ENCODE data around the gene ERRFI1. TPM values are rescaled to one million over a fixed set of nuclear protein-coding genes. Genes with fewer than 3 reads are reported as not detected.

ERRFI1 gene
- total and polyA plus RNA-seq, 2 of the 8 experiments (the other 6 are each of a cell fraction or from before 2014, with no cell fraction given), result 23.4 to 46.1 TPM

DNA sequence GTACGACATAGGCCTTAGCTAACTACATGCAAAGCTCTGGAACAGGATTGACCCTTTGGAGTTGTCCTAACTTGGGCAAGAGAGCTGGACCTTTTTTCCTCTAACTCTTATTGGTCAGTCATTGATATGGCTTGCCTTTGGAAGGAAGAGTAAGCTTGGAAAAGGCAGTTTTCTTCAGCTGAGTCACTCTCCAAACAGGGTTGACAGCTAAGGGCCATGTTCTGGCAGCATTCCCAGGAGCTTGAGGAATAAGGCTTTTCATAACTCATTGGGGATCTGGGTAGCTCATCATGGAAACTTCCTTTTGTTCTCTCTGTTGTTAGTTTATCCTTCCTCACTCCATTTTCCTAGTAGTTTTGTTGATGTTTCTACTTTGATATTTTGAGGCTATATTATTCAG is 14.5 kb upstream of the ERRFI1 start:
- H3K27me3 ChIP-seq (replicated peaks in 1 of 4; ENCODE audit: control insufficient read depth in 3 of 4, extremely low read depth in 1 of 4, insufficient read depth in 3 of 4, low read length in 3 of 4), result no peaks in the 10 kb centered on the region
- no peak overlapping the region for H2BK15ac ChIP-seq (ENCODE audit: low read length)
- H2BK12ac ChIP-seq (ENCODE audit: low read depth, low read length), result no peak overlapping the region
- H4K8ac ChIP-seq (ENCODE audit: extremely low read depth, insufficient read depth, low read length), result no peak overlapping the region
- no peak overlapping the region for H2AFZ ChIP-seq (ENCODE audit: low read length)
- no peaks in the 10 kb centered on the region for H3K79me1 ChIP-seq (ENCODE audit: low read depth, low read length)
- no peak overlapping the region for H4K5ac ChIP-seq (ENCODE audit: insufficient read length, low read depth, low read length)
- no peak overlapping the region for H2AK5ac ChIP-seq (ENCODE audit: low read depth, low read length)
- TF ChIP-seq, protein P1, sequence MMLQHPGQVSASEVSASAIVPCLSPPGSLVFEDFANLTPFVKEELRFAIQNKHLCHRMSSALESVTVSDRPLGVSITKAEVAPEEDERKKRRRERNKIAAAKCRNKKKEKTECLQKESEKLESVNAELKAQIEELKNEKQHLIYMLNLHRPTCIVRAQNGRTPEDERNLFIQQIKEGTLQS (IDR thresholded peaks at IDR 0.05; ENCODE audit: insufficient read depth, low read depth, low read length), result no peak
- TF ChIP-seq CEBPB (IDR thresholded peaks at IDR 0.05; ENCODE audit: low read depth, low read length) (no peak), SP2 (IDR thresholded peaks at IDR 0.05; ENCODE audit: low read length) (no peak), PHF8 (conservative IDR thresholded peaks at IDR 0.05; ENCODE audit: low read depth, low read length) (no peak), BCL11A (IDR thresholded peaks at IDR 0.05; ENCODE audit: low read depth in 2 of 2, low read length in 2 of 2) (no peak)
- H2BK20ac ChIP-seq (ENCODE audit: low read length), result no peak overlapping the region
- H3K14ac ChIP-seq (ENCODE audit: insufficient read length), result no peak overlapping the region
- H3K9me3 ChIP-seq (ENCODE audit: insufficient read depth in 2 of 2, low read depth in 1 of 2, low read length in 1 of 2), result peaks cover 3 to 6% of the 10 kb centered on the region in 2 experiments; a peak in 1 of 4 replicates
- no peak overlapping the region for H3K27ac ChIP-seq (ENCODE audit: low read depth, low read length)
- POLR2A ChIA-PET (ENCODE audit: partially characterized antibody), result no interaction called here
- H3K79me2 ChIP-seq (ENCODE audit: control insufficient read depth in 1 of 2, insufficient read depth in 2 of 2, low read length in 2 of 2), result no peaks in the 10 kb centered on the region
- no peak overlapping the region for H3K9ac ChIP-seq (replicated peaks in 1 of 4; ENCODE audit: extremely low read depth in 1 of 4, low read depth in 3 of 4, low read length in 3 of 4)
- H3K4ac ChIP-seq (replicated peaks; ENCODE audit: insufficient read length, low read depth, low read length), result no peak overlapping the region
- no peaks in the 10 kb centered on the region for H3K36me3 ChIP-seq (ENCODE audit: control insufficient read depth in 2 of 4, insufficient read depth in 4 of 4, low read length in 3 of 4)
- H3K23ac ChIP-seq (ENCODE audit: insufficient read length), result no peak overlapping the region
- WGBS, 2 experiments (ENCODE audit: extremely low coverage in 1 of 2, insufficient coverage in 1 of 2, insufficient read length in 1 of 2, insufficient replicate concordance in 2 of 2, low coverage in 1 of 2, low lambda C conversion rate in 2 of 2, missing lambda C conversion rate in 1 of 2), result 88% methylated on average over 1 of the region's 1 CpG; no CpG with 5 or more reads in 1 of the 2 experiments
- H3K23me2 ChIP-seq (ENCODE audit: low read depth, low read length), result no peaks in the 10 kb centered on the region; the same call in 1 of the 2 replicates
- no peaks in the 10 kb centered on the region for H4K20me1 ChIP-seq (replicated peaks in 1 of 2; ENCODE audit: control insufficient read depth in 1 of 2, insufficient read depth in 2 of 2, low read length in 2 of 2)
- no peak overlapping the region for H3K18ac ChIP-seq (ENCODE audit: extremely low read depth, low read length)
- no peak overlapping the region for H2BK120ac ChIP-seq (replicated peaks; ENCODE audit: low read depth, low read length)
- CTCF ChIA-PET (ENCODE audit: partially characterized antibody), result interaction anchor here (0.6 to 1.4 kb wide), 3 partner anchors 9 to 962 kb away, joined by 4 to 12 read pairs (median 4); no protein-coding TSS in a partner anchor
- no peak overlapping the region for H3K4me2 ChIP-seq (ENCODE audit: insufficient read depth in 1 of 2, low read depth in 2 of 2, low read length in 2 of 2)
- no peak overlapping the region for H2BK5ac ChIP-seq (ENCODE audit: low read depth, low read length)
- no peaks in the 10 kb centered on the region for H3K4me1 ChIP-seq (replicated peaks in 1 of 4; ENCODE audit: control insufficient read depth in 3 of 4, insufficient read depth in 4 of 4, low read length in 3 of 4)
- no peak overlapping the region for H3K56ac ChIP-seq (replicated peaks; ENCODE audit: insufficient read length, low read depth, low read length)
- FAIRE-seq (no peak), DNase-seq (ENCODE audit: low read depth in 1 of 2, low spot score in 2 of 2) (no peak)
- no peak overlapping the region for H4K91ac ChIP-seq (replicated peaks; ENCODE audit: insufficient read length, low read length)
- H3K4me3 ChIP-seq (ENCODE audit: extremely low read depth in 1 of 4, insufficient read depth in 2 of 4, low read depth in 3 of 4, low read length in 4 of 4), result no peak overlapping the region

All from H1 (cell line).